ENCODE results near the gene INPP5A. TPM values are rescaled to one million over a fixed set of nuclear protein-coding genes. Genes with fewer than 3 reads are reported as not detected.
A peak's percentile ranks its signal among the peaks of the same experiment; 100 is the strongest.

INPP5A gene
- polyA plus RNA-seq, 4 donors = 21.1 to 25.0 (median 22.8) TPM

- H3K9me3 ChIP-seq (ENCODE audit: control insufficient read depth in 2 of 2, insufficient read depth in 1 of 2, low read depth in 1 of 2, low read length in 1 of 2) = peaks cover 0 to 4% of the 10 kb centered on the region in 2 donors
- H3K4me1 ChIP-seq (ENCODE audit: control insufficient read depth in 3 of 3, insufficient read depth in 2 of 3, low read depth in 1 of 3, low read length in 2 of 3) = no peaks in the 10 kb centered on the region
- H3K36me3 ChIP-seq (ENCODE audit: control insufficient read depth in 3 of 3, insufficient read depth in 2 of 3, low read depth in 1 of 3, low read length in 3 of 3) = peaks cover 5 to 35% (median 17%) of the 10 kb centered on the region in 3 donors
- WGBS, 3 donors = 85 to 88% (median 87%) methylated on average over 30 of the region's 30 CpGs
- H3K4me3 ChIP-seq (ENCODE audit: low read depth in 1 of 3, low read length in 3 of 3) = no peak overlapping the region
- H3K27me3 ChIP-seq (ENCODE audit: control insufficient read depth in 3 of 3, insufficient read depth in 3 of 3, low read length in 3 of 3) = peaks cover 20 to 35% (median 26%) of the 10 kb centered on the region in 3 donors
- FAIRE-seq = no peak
- no peak for DNase-seq
- no peak overlapping the region for H3K27ac ChIP-seq (ENCODE audit: low read depth in 1 of 3, low read length in 2 of 3)
Observed at GRCh38 chr10:132783165-132783939, 245.8 kb downstream of the INPP5A start.

GRCh38 chr10:132783940-132784865 lies 246.6 kb downstream of the INPP5A start:
- Histone ChIP-seq H3K27me3 (ENCODE audit: control insufficient read depth in 3 of 3, insufficient read depth in 3 of 3, low read length in 3 of 3) (peaks cover 28 to 43% (median 28%) of the 10 kb centered on the region in 3 donors), H3K36me3 (ENCODE audit: control insufficient read depth in 3 of 3, insufficient read depth in 2 of 3, low read depth in 1 of 3, low read length in 3 of 3) (peaks cover 5 to 29% (median 12%) of the 10 kb centered on the region in 3 donors), H3K27ac (ENCODE audit: low read depth in 1 of 3, low read length in 2 of 3) (no peak overlapping the region), H3K4me1 (ENCODE audit: control insufficient read depth in 3 of 3, insufficient read depth in 2 of 3, low read depth in 1 of 3, low read length in 2 of 3) (no peaks in the 10 kb centered on the region), H3K9me3 (ENCODE audit: control insufficient read depth in 2 of 2, insufficient read depth in 1 of 2, low read depth in 1 of 2, low read length in 1 of 2) (peaks cover 0 to 4% of the 10 kb centered on the region in 2 donors), H3K4me3 (ENCODE audit: low read depth in 1 of 3, low read length in 3 of 3) (no peak overlapping the region)
- DNase-seq = peak in 1 of 2 donors; percentile 21
- no peak for FAIRE-seq
- WGBS, 3 donors = 17 to 28% (median 26%) methylated on average over 76 to 106 of the region's 106 CpGs

GRCh38 chr10:132784866-132785722 lies 247.5 kb downstream of the INPP5A start:
- FAIRE-seq (no peak), DNase-seq (peak in 1 of 2 donors; percentile 31)
- H3K9me3 ChIP-seq (ENCODE audit: control insufficient read depth in 2 of 2, insufficient read depth in 1 of 2, low read depth in 1 of 2, low read length in 1 of 2) = peaks cover 0 to 4% of the 10 kb centered on the region in 2 donors
- H3K4me1 ChIP-seq (ENCODE audit: control insufficient read depth in 3 of 3, insufficient read depth in 2 of 3, low read depth in 1 of 3, low read length in 2 of 3) = no peaks in the 10 kb centered on the region
- H3K27me3 ChIP-seq (ENCODE audit: control insufficient read depth in 3 of 3, insufficient read depth in 3 of 3, low read length in 3 of 3) = peaks cover 31 to 52% (median 31%) of the 10 kb centered on the region in 3 donors
- WGBS, 3 donors = 8 to 14% (median 10%) methylated on average over 77 to 111 of the region's 111 CpGs
- peaks cover 5 to 22% (median 8%) of the 10 kb centered on the region in 3 donors for H3K36me3 ChIP-seq (ENCODE audit: control insufficient read depth in 3 of 3, insufficient read depth in 2 of 3, low read depth in 1 of 3, low read length in 3 of 3)
- no peak overlapping the region for H3K27ac ChIP-seq (ENCODE audit: low read depth in 1 of 3, low read length in 2 of 3)
- H3K4me3 ChIP-seq (ENCODE audit: low read depth in 1 of 3, low read length in 3 of 3) = peak overlapping the region in 1 of 3 donors; percentile 23

- peaks cover 0 to 4% of the 10 kb centered on the region in 2 donors for H3K9me3 ChIP-seq (ENCODE audit: control insufficient read depth in 2 of 2, insufficient read depth in 1 of 2, low read depth in 1 of 2, low read length in 1 of 2)
- no peak within 1 kb of the TSS for H3K27ac ChIP-seq (ENCODE audit: low read depth in 1 of 3, low read length in 2 of 3)
- DNase-seq (peak in 1 of 2 donors; percentile 26), FAIRE-seq (no peak)
- H3K4me1 ChIP-seq (ENCODE audit: control insufficient read depth in 3 of 3, insufficient read depth in 2 of 3, low read depth in 1 of 3, low read length in 2 of 3) = no peaks in the 10 kb centered on the region
- peaks cover 31 to 58% (median 32%) of the 10 kb centered on the region in 3 donors for H3K27me3 ChIP-seq (ENCODE audit: control insufficient read depth in 3 of 3, insufficient read depth in 3 of 3, low read length in 3 of 3)
- peaks cover 5 to 17% (median 6%) of the 10 kb centered on the region in 3 donors for H3K36me3 ChIP-seq (ENCODE audit: control insufficient read depth in 3 of 3, insufficient read depth in 2 of 3, low read depth in 1 of 3, low read length in 3 of 3)
- WGBS, 3 donors = 2 to 5% (median 3%) methylated on average over 56 to 119 of the region's 119 CpGs
- H3K4me3 ChIP-seq (ENCODE audit: low read depth in 1 of 3, low read length in 3 of 3) = peak within 1 kb of the TSS in 1 of 3 donors; percentile 23
Observed at GRCh38 chr10:132785723-132786475, 248.3 kb downstream of the INPP5A start, which contains the start of gene NKX6-2. Gene NKX6-2 (minus strand): TSS chr10:132786147. CDS start chr10:132785948, 199 bp downstream.

- 5 to 9% (median 7%) methylated on average over 47 to 58 of the region's 58 CpGs for WGBS, 3 donors
- Histone ChIP-seq H3K27ac (ENCODE audit: low read depth in 1 of 3, low read length in 2 of 3) (no peak overlapping the region), H3K27me3 (ENCODE audit: control insufficient read depth in 3 of 3, insufficient read depth in 3 of 3, low read length in 3 of 3) (peaks cover 31 to 64% (median 36%) of the 10 kb centered on the region in 3 donors), H3K9me3 (ENCODE audit: control insufficient read depth in 2 of 2, insufficient read depth in 1 of 2, low read depth in 1 of 2, low read length in 1 of 2) (peaks cover 0 to 4% of the 10 kb centered on the region in 2 donors), H3K36me3 (ENCODE audit: control insufficient read depth in 3 of 3, insufficient read depth in 2 of 3, low read depth in 1 of 3, low read length in 3 of 3) (peaks cover 5 to 13% (median 5%) of the 10 kb centered on the region in 3 donors), H3K4me3 (ENCODE audit: low read depth in 1 of 3, low read length in 3 of 3) (no peak overlapping the region), H3K4me1 (ENCODE audit: control insufficient read depth in 3 of 3, insufficient read depth in 2 of 3, low read depth in 1 of 3, low read length in 2 of 3) (no peaks in the 10 kb centered on the region)
- FAIRE-seq (no peak), DNase-seq (peak in 1 of 2 donors; percentile 8)
Observed at GRCh38 chr10:132786476-132786883, 248.9 kb downstream of the INPP5A start.

- no peak overlapping the region for H3K4me3 ChIP-seq (ENCODE audit: low read depth in 1 of 3, low read length in 3 of 3)
Observed at GRCh38 chr10:132786884-132787494, 249.4 kb downstream of the INPP5A start.

More at GRCh38 chr10:132786884-132787494, 249.4 kb downstream of the INPP5A start:
- Histone ChIP-seq H3K4me1 (ENCODE audit: control insufficient read depth in 3 of 3, insufficient read depth in 2 of 3, low read depth in 1 of 3, low read length in 2 of 3) (no peaks in the 10 kb centered on the region), H3K27ac (ENCODE audit: low read depth in 1 of 3, low read length in 2 of 3) (no peak overlapping the region), H3K27me3 (ENCODE audit: control insufficient read depth in 3 of 3, insufficient read depth in 3 of 3, low read length in 3 of 3) (peaks cover 31 to 64% (median 36%) of the 10 kb centered on the region in 3 donors), H3K36me3 (ENCODE audit: control insufficient read depth in 3 of 3, insufficient read depth in 2 of 3, low read depth in 1 of 3, low read length in 3 of 3) (peaks cover 2 to 8% (median 5%) of the 10 kb centered on the region in 3 donors), H3K9me3 (ENCODE audit: control insufficient read depth in 2 of 2, insufficient read depth in 1 of 2, low read depth in 1 of 2, low read length in 1 of 2) (peaks cover 0 to 4% of the 10 kb centered on the region in 2 donors)
- WGBS, 3 donors = 2 to 5% (median 3%) methylated on average over 31 to 80 of the region's 80 CpGs
- FAIRE-seq (no peak), DNase-seq (peak in 1 of 2 donors; percentile 32)
